ENCODE results near the gene ERMAP. TPM values are rescaled to one million over a fixed set of nuclear protein-coding genes. Genes with fewer than 3 reads are reported as not detected.
"Not testable (repeated sequence)": the region's sequence is repeated elsewhere in the genome, so short reads cannot be mapped to it uniquely, and the experiment has no call there.

Gene ERMAP
- total and polyA plus RNA-seq, 9 of the 15 experiments (the other 6 are each of a cell fraction or from before 2014, with no cell fraction given): 8.0 to 31.4 (median 22.5) TPM

GRCh38 chr1:42873108-42873507 lies 56.2 kb downstream of the ERMAP start:
- H3K36me3 ChIP-seq (ENCODE audit: control insufficient read depth, insufficient read depth, low read length); intact Hi-C loops (cut with micrococcal nuclease); H3K9ac ChIP-seq (ENCODE audit: insufficient read depth in 1 of 2, low read depth in 2 of 2, low read length in 2 of 2); CTCF ChIA-PET (ENCODE audit: low intra/inter-chr PET ratio); H3K27me3 ChIP-seq (ENCODE audit: control insufficient read depth in 2 of 2, insufficient read depth in 2 of 2, low read length in 2 of 2); H3K4me3 ChIP-seq; FAIRE-seq; H3K27ac ChIP-seq (ENCODE audit: extremely low read depth, low read depth, low read length); BruUV-seq (replicated peaks); H4K20me1 ChIP-seq (replicated peaks; ENCODE audit: control insufficient read depth, insufficient read depth, low read length); ATAC-seq; H3K79me2 ChIP-seq (ENCODE audit: control insufficient read depth, insufficient read depth, low read length); H3K9me1 ChIP-seq (ENCODE audit: control insufficient read depth, insufficient read depth, low read length); DNase-seq (ENCODE audit: extremely low read depth in 1 of 4, low spot score in 3 of 4); H3K9me3 ChIP-seq (replicated peaks; ENCODE audit: control insufficient read depth, insufficient read depth, low read depth, low read length); H3K4me1 ChIP-seq (replicated peaks in 1 of 2; ENCODE audit: control insufficient read depth in 2 of 2, insufficient read depth in 2 of 2, low read length in 2 of 2); H3K4me2 ChIP-seq (ENCODE audit: insufficient read depth, low read length); H2AFZ ChIP-seq (ENCODE audit: low read depth, low read length); in situ Hi-C loops (cut with MboI): not testable (repeated sequence)
- POLR2A ChIA-PET: interaction anchor here (1.5 kb wide), 1 partner anchor 16 kb away, joined by 3 read pairs; no protein-coding TSS in a partner anchor
- TF ChIP-seq BCOR (IDR thresholded peaks at IDR 0.05) (peak; percentile 61; the same call in 1 of the 2 replicates), RBM25 (IDR thresholded peaks at IDR 0.05; ENCODE audit: low read depth, low read length, severe bottlenecking) (peak; percentile 74), TRIM28 (IDR thresholded peaks at IDR 0.05) (peak; percentile 65)

GRCh38 chr1:42873670-42874069 lies 56.7 kb downstream of the ERMAP start:
- in situ Hi-C loops (cut with MboI): no loop called here
- CTCF ChIA-PET (ENCODE audit: low intra/inter-chr PET ratio): no interaction called here
- TF ChIP-seq RUNX1 (IDR thresholded peaks at IDR 0.05; ENCODE audit: low read depth) (no peak), ZNF282 (CRISPR knock-in tag; IDR thresholded peaks at IDR 0.05) (no peak), TEAD4 (IDR thresholded peaks at IDR 0.05; ENCODE audit: low read length) (peak; percentile 72; the same call in 1 of the 2 replicates), TEAD4 (CRISPR knock-in tag; IDR thresholded peaks at IDR 0.05; ENCODE audit: borderline replicate concordance) (no peak), POU5F1 (IDR thresholded peaks at IDR 0.05; ENCODE audit: borderline replicate concordance, low read depth, low read length, partially characterized antibody) (no peak), CCNT2 (IDR thresholded peaks at IDR 0.05; ENCODE audit: borderline replicate concordance, extremely low read depth, insufficient read length, low read depth, low read length) (peak; percentile 15), CEBPB (tag; IDR thresholded peaks at IDR 0.05) (no peak), GABPA (tag; conservative IDR thresholded peaks at IDR 0.05; ENCODE audit: low read depth) (no peak), CBFB (CRISPR knock-in tag; IDR thresholded peaks at IDR 0.05) (no peak), CBFA2T3 (IDR thresholded peaks at IDR 0.05) (peak; percentile 74), ZNF124 (CRISPR knock-in tag; IDR thresholded peaks at IDR 0.05) (no peak), NFYB (IDR thresholded peaks at IDR 0.05; ENCODE audit: extremely low read depth, insufficient read length) (no peak), SAFB2 (IDR thresholded peaks at IDR 0.05; ENCODE audit: borderline replicate concordance, low read depth, low read length, severe bottlenecking) (no peak), ZNF764 (CRISPR knock-in tag; IDR thresholded peaks at IDR 0.05; ENCODE audit: low read depth) (no peak), ZNF347 (CRISPR knock-in tag; IDR thresholded peaks at IDR 0.05; ENCODE audit: low read depth) (no peak), BRD9 (IDR thresholded peaks at IDR 0.05; ENCODE audit: low read depth, partially characterized antibody) (no peak), IFI16 (CRISPR knock-in tag; IDR thresholded peaks at IDR 0.05) (no peak)

More at GRCh38 chr1:42873670-42874069, 56.7 kb downstream of the ERMAP start:
- Histone ChIP-seq H3K27me3 (ENCODE audit: control insufficient read depth in 2 of 2, insufficient read depth in 2 of 2, low read length in 2 of 2) (peaks cover 0 to 5% of the 10 kb centered on the region in 2 experiments; a peak in 3 of 5 replicates), H2AFZ (ENCODE audit: low read depth, low read length) (no peak overlapping the region), H3K4me1 (replicated peaks in 1 of 2; ENCODE audit: control insufficient read depth in 2 of 2, insufficient read depth in 2 of 2, low read length in 2 of 2) (no peaks in the 10 kb centered on the region), H3K9ac (ENCODE audit: insufficient read depth in 1 of 2, low read depth in 2 of 2, low read length in 2 of 2) (no peak overlapping the region), H4K20me1 (replicated peaks; ENCODE audit: control insufficient read depth, insufficient read depth, low read length) (no peaks in the 10 kb centered on the region), H3K79me2 (ENCODE audit: control insufficient read depth, insufficient read depth, low read length) (no peaks in the 10 kb centered on the region), H3K4me3 (no peak overlapping the region), H3K9me1 (ENCODE audit: control insufficient read depth, insufficient read depth, low read length) (no peaks in the 10 kb centered on the region), H3K4me2 (ENCODE audit: insufficient read depth, low read length) (no peak overlapping the region), H3K36me3 (ENCODE audit: control insufficient read depth, insufficient read depth, low read length) (no peaks in the 10 kb centered on the region), H3K9me3 (replicated peaks; ENCODE audit: control insufficient read depth, insufficient read depth, low read depth, low read length) (no peaks in the 10 kb centered on the region), H3K27ac (ENCODE audit: extremely low read depth, low read depth, low read length) (no peak overlapping the region)
- WGBS (ENCODE audit: insufficient coverage, low coverage, missing lambda C conversion rate): 0% methylated on average over 1 of the region's 1 CpG
- intact Hi-C loops (cut with micrococcal nuclease): no loop called here
- no TSS peak for BruUV-seq (replicated peaks)
- FAIRE-seq (no peak), ATAC-seq (peak; percentile 34; the same call in 1 of the 3 replicates), DNase-seq (ENCODE audit: extremely low read depth in 1 of 4, low spot score in 3 of 4) (no peak)
- POLR2A ChIA-PET: interaction anchor here (1.5 kb wide), 1 partner anchor 15 kb away, joined by 3 read pairs; no protein-coding TSS in a partner anchor

Measured in K562 (cell line).